K562 (cell line): Measurements from ENCODE around the gene TEX101.
"Not testable (repeated sequence)": the region's sequence is repeated elsewhere in the genome, so short reads cannot be mapped to it uniquely, and the experiment has no call there.

ENCODE experiments used
- EZH2 ChIP-seq: IDR thresholded peaks from 2 replicates; pipeline ENCODE4 v1.6.1; 2012; ENCODE audit warnings: low read depth, mild to moderate bottlenecking, inconsistent platforms, low read length, borderline replicate concordance
- FOXJ3 ChIP-seq: sonication (generic); formaldehyde crosslinking; IDR thresholded peaks from 2 replicates; pipeline ENCODE4 v1.4.0; 2020; ENCODE audit warnings: mild to moderate bottlenecking, missing genetic modification reagents
- FOXK2 ChIP-seq, 2 experiments: fragments of 450-650 bp; IDR thresholded peaks in 1 of 2; conservative IDR thresholded peaks in 1 of 2; 2 replicates each; pipeline ENCODE4 v1.6.1; 2016; ENCODE audit warnings: low read depth in 2 of 2, mild to moderate bottlenecking in 1 of 2
- ILF3 ChIP-seq: fragments of 450-650 bp; IDR thresholded peaks from 2 replicates; pipeline ENCODE4 v1.6.1; 2018; ENCODE audit warnings: antibody characterized with exemption, mild to moderate bottlenecking, moderate library complexity, borderline replicate concordance
- NCOR1 ChIP-seq: fragments of 450-650 bp; IDR thresholded peaks from 2 replicates; pipeline ENCODE4 v1.6.1; 2016; ENCODE audit warnings: mild to moderate bottlenecking, moderate library complexity
- POLR2AphosphoS5 ChIP-seq: IDR thresholded peaks from 2 replicates; pipeline ENCODE4 v1.6.1; 2011; ENCODE audit warnings: mild to moderate bottlenecking, low read depth, low read length, moderate library complexity; ENCODE audit not compliant: control insufficient read depth, insufficient read depth
- TF ChIP-seq, protein P1 (sequence below), 3 experiments: IDR thresholded peaks in 2 of 3; conservative IDR thresholded peaks in 1 of 3; 2 replicates each; pipeline ENCODE4 v1.5.1; 2011 to 2012; ENCODE audit warnings: low read length in 3 of 3, mild to moderate bottlenecking in 3 of 3, control low read depth in 2 of 3, improper control_type of control experiment in 1 of 3, inconsistent platforms in 1 of 3, low read depth in 1 of 3, mixed read lengths in 1 of 3, moderate library complexity in 1 of 3; ENCODE audit not compliant: insufficient read depth in 2 of 3

DNA sequence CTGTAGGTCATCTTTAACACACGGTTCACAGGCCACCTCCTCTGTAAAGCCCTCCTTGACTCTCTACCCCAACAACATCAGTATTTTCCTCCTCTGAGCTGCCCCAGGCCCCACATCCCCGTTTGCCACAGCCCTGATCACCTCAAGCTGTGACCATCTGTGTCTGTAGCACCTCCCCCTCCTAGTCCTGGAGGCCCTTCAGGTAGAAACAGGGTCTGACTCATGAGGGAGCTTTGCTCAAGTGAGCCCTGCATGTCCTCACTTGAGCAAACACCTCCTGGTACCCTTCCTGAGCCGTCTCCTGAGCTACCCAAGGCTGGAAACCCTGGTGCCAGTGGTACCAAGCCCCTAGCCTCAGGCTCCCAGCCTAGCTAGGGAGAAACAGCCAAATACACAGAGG is 37.1 kb upstream of the TEX101 start:
- TF ChIP-seq, protein P1, sequence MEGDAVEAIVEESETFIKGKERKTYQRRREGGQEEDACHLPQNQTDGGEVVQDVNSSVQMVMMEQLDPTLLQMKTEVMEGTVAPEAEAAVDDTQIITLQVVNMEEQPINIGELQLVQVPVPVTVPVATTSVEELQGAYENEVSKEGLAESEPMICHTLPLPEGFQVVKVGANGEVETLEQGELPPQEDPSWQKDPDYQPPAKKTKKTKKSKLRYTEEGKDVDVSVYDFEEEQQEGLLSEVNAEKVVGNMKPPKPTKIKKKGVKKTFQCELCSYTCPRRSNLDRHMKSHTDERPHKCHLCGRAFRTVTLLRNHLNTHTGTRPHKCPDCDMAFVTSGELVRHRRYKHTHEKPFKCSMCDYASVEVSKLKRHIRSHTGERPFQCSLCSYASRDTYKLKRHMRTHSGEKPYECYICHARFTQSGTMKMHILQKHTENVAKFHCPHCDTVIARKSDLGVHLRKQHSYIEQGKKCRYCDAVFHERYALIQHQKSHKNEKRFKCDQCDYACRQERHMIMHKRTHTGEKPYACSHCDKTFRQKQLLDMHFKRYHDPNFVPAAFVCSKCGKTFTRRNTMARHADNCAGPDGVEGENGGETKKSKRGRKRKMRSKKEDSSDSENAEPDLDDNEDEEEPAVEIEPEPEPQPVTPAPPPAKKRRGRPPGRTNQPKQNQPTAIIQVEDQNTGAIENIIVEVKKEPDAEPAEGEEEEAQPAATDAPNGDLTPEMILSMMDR (IDR thresholded peaks at IDR 0.05 in 2 of 3, conservative IDR thresholded peaks at IDR 0.05 in 1 of 3; ENCODE audit: insufficient read depth in 2 of 3, low read depth in 1 of 3, low read length in 3 of 3), result not testable (repeated sequence)
- not testable (repeated sequence) for TF ChIP-seq FOXJ3; FOXK2 (conservative IDR thresholded peaks at IDR 0.05 in 1 of 2, IDR thresholded peaks at IDR 0.05 in 1 of 2; ENCODE audit: low read depth in 2 of 2); ILF3; POLR2AphosphoS5; EZH2; NCOR1
